Stimulated activated CD4-positive, alpha-beta T cell treated with anti-CD3 and anti-CD28 coated beads, Interleukin-2, amount 100 ng/mL, for 24 hours (primary cell): ENCODE results near the gene HEXD.
A peak's percentile ranks its signal among the peaks of the same experiment; 100 is the strongest.

ENCODE experiments used
- DNase-seq, 2 donors: peaks; one replicate each; pipeline ENCODE4 v3.0.0-alpha.2; 2020

HEXD gene

GRCh38 chr17:82416771-82417170 lies 1.4 kb upstream of the HEXD start:
- no peak for DNase-seq

- no peak for DNase-seq
These were observed 1.4 kb downstream of the HEXD start for GRCh38 chr17:82419540-82419939.

GRCh38 chr17:82424001-82424862 lies 6.1 kb downstream of the HEXD start:
- peak; percentile 71 to 74 for DNase-seq

GRCh38 chr17:82424863-82425159 lies 6.7 kb downstream of the HEXD start:
- DNase-seq: no peak

- DNase-seq: no peak
These were observed 10.4 kb downstream of the HEXD start for GRCh38 chr17:82428546-82428945.

GRCh38 chr17:82429824-82430223 lies 11.7 kb downstream of the HEXD start:
- no peak for DNase-seq

GRCh38 chr17:82432017-82432416 lies 13.9 kb downstream of the HEXD start:
- DNase-seq: no peak

GRCh38 chr17:82433560-82434215 lies 15.5 kb downstream of the HEXD start:
- DNase-seq: no peak

GRCh38 chr17:82434216-82434565 lies 16.0 kb downstream of the HEXD start:
- DNase-seq: no peak

GRCh38 chr17:82435103-82435502 lies 17.0 kb downstream of the HEXD start:
- no peak for DNase-seq

GRCh38 chr17:82435601-82436583 lies 17.7 kb downstream of the HEXD start:
- DNase-seq: no peak

GRCh38 chr17:82436601-82437324 lies 18.6 kb downstream of the HEXD start:
- DNase-seq: no peak

GRCh38 chr17:82437325-82437668 lies 19.1 kb downstream of the HEXD start:
- DNase-seq: no peak

- no peak for DNase-seq
These were observed 20.4 kb downstream of the HEXD start for GRCh38 chr17:82438401-82439193.

GRCh38 chr17:82439194-82439828 lies 21.2 kb downstream of the HEXD start:
- DNase-seq: no peak

- DNase-seq: no peak
These were observed 21.8 kb downstream of the HEXD start for GRCh38 chr17:82439829-82440365.

- DNase-seq: no peak
These were observed 22.4 kb downstream of the HEXD start for GRCh38 chr17:82440469-82440981.

- DNase-seq: no peak
These were observed 23.0 kb downstream of the HEXD start for GRCh38 chr17:82440991-82441627.

- DNase-seq: no peak
These were observed 23.7 kb downstream of the HEXD start for GRCh38 chr17:82441691-82442487.
